Body of pancreas (tissue), 4 donors: ENCODE measurements around the gene SMAD5.

Source experiments
- POLR2A ChIP-seq, 3 donors: fragments of 450-650 bp; IDR thresholded peaks; one replicate each; pipeline ENCODE4 v1.6.1; 2016; ENCODE audit warnings: antibody characterized with exemption in 3 of 3, mild to moderate bottlenecking in 2 of 3
- TF ChIP-seq, protein P1 (sequence below), 7 experiments: fragments of 450-650 bp in 4 of 7; fragments of 200-600 bp in 3 of 7; sonication (generic) in 3 of 7; IDR thresholded peaks; one replicate each; pipeline ENCODE4 v1.5.1; 2016 to 2019; ENCODE audit warnings: antibody characterized with exemption in 7 of 7

- TF ChIP-seq POLR2A (IDR thresholded peaks at IDR 0.05), result no peak
- TF ChIP-seq, protein P1, sequence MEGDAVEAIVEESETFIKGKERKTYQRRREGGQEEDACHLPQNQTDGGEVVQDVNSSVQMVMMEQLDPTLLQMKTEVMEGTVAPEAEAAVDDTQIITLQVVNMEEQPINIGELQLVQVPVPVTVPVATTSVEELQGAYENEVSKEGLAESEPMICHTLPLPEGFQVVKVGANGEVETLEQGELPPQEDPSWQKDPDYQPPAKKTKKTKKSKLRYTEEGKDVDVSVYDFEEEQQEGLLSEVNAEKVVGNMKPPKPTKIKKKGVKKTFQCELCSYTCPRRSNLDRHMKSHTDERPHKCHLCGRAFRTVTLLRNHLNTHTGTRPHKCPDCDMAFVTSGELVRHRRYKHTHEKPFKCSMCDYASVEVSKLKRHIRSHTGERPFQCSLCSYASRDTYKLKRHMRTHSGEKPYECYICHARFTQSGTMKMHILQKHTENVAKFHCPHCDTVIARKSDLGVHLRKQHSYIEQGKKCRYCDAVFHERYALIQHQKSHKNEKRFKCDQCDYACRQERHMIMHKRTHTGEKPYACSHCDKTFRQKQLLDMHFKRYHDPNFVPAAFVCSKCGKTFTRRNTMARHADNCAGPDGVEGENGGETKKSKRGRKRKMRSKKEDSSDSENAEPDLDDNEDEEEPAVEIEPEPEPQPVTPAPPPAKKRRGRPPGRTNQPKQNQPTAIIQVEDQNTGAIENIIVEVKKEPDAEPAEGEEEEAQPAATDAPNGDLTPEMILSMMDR (IDR thresholded peaks at IDR 0.05), result no peak
Measured at GRCh38 chr5:136127560-136127959, 5.1 kb upstream of the SMAD5 start.
